Dendritic cell treated with granulocyte-macrophage colony-stimulating factor and Interleukin-4, amounts not matched to agents 40 ng/mL and 50 ng/mL, for 4 days (primary cell): ENCODE data around the gene ZIC2.

ENCODE experiments used
- H3K27ac Mint-ChIP-seq: one replicate; pipeline ENCODE4 v1.8.0; 2022; ENCODE audit warnings: mild to moderate bottlenecking, mixed read lengths
- H3K27me3 Mint-ChIP-seq: one replicate; pipeline ENCODE4 v1.8.0; 2022; ENCODE audit warnings: mild to moderate bottlenecking, mixed read lengths
- H3K36me3 Mint-ChIP-seq: one replicate; pipeline ENCODE4 v1.8.0; 2022; ENCODE audit warnings: low read depth, mixed read lengths
- H3K4me1 Mint-ChIP-seq: one replicate; pipeline ENCODE4 v1.8.0; 2022; ENCODE audit warnings: low read depth, mixed read lengths
- H3K4me3 Mint-ChIP-seq: one replicate; pipeline ENCODE4 v1.8.0; 2022; ENCODE audit warnings: mild to moderate bottlenecking, moderate library complexity, mixed read lengths
- H3K9me3 Mint-ChIP-seq: one replicate; pipeline ENCODE4 v1.8.0; 2022; ENCODE audit warnings: mixed read lengths
- intact Hi-C: fragments of 100-400 bp; cut with micrococcal nuclease; formaldehyde crosslinking; loops from one replicate; pipeline ENCODE4 v1.15.0; 2022

The ZIC2 gene

GRCh38 chr13:99966064-99966805 lies 15.3 kb upstream of the ZIC2 start:
- no peaks in the 10 kb centered on the region for H3K9me3 Mint-ChIP-seq
- peaks cover 21% of the 10 kb centered on the region for H3K4me1 Mint-ChIP-seq
- intact Hi-C loops: no loop called here
- H3K4me3 Mint-ChIP-seq: no peak overlapping the region
- H3K27me3 Mint-ChIP-seq: peaks cover 66% of the 10 kb centered on the region
- H3K27ac Mint-ChIP-seq: no peak overlapping the region
- no peaks in the 10 kb centered on the region for H3K36me3 Mint-ChIP-seq

GRCh38 chr13:99967498-99967868 lies 14.1 kb upstream of the ZIC2 start:
- Mint-ChIP-seq H3K4me1 (peaks cover 21% of the 10 kb centered on the region), H3K27ac (no peak overlapping the region), H3K9me3 (no peaks in the 10 kb centered on the region), H3K36me3 (no peaks in the 10 kb centered on the region), H3K27me3 (peaks cover 66% of the 10 kb centered on the region), H3K4me3 (no peak overlapping the region)
- intact Hi-C loops: no loop called here

- Mint-ChIP-seq H3K4me1 (peaks cover 21% of the 10 kb centered on the region), H3K9me3 (no peaks in the 10 kb centered on the region), H3K4me3 (no peak overlapping the region), H3K27me3 (peaks cover 68% of the 10 kb centered on the region), H3K27ac (no peak overlapping the region), H3K36me3 (no peaks in the 10 kb centered on the region)
- intact Hi-C loops: no loop called here
Observed at GRCh38 chr13:99967869-99968520, 13.6 kb upstream of the ZIC2 start.

- intact Hi-C loops: no loop called here
- Mint-ChIP-seq H3K27me3 (peaks cover 74% of the 10 kb centered on the region), H3K4me3 (peak overlapping the region; percentile 5), H3K4me1 (peaks cover 21% of the 10 kb centered on the region), H3K27ac (no peak overlapping the region), H3K36me3 (no peaks in the 10 kb centered on the region), H3K9me3 (no peaks in the 10 kb centered on the region)
Observed at GRCh38 chr13:99968521-99969452, 12.8 kb upstream of the ZIC2 start.

- intact Hi-C loops: no loop called here
- Mint-ChIP-seq H3K4me1 (peaks cover 21% of the 10 kb centered on the region), H3K36me3 (no peaks in the 10 kb centered on the region), H3K27ac (no peak overlapping the region), H3K27me3 (peaks cover 77% of the 10 kb centered on the region), H3K9me3 (no peaks in the 10 kb centered on the region), H3K4me3 (peak overlapping the region; percentile 62)
Observed at GRCh38 chr13:99969453-99969918, 12.1 kb upstream of the ZIC2 start.

- H3K4me3 Mint-ChIP-seq: peak overlapping the region; percentile 62
- intact Hi-C loops: no loop called here
- peaks cover 82% of the 10 kb centered on the region for H3K27me3 Mint-ChIP-seq
- H3K9me3 Mint-ChIP-seq: no peaks in the 10 kb centered on the region
- no peaks in the 10 kb centered on the region for H3K36me3 Mint-ChIP-seq
- no peak overlapping the region for H3K27ac Mint-ChIP-seq
- peaks cover 21% of the 10 kb centered on the region for H3K4me1 Mint-ChIP-seq
Observed at GRCh38 chr13:99969919-99970650, 11.5 kb upstream of the ZIC2 start.

- H3K4me1 Mint-ChIP-seq: peaks cover 21% of the 10 kb centered on the region
- H3K36me3 Mint-ChIP-seq: no peaks in the 10 kb centered on the region
- intact Hi-C loops: no loop called here
- H3K27me3 Mint-ChIP-seq: peaks cover 83% of the 10 kb centered on the region
- no peaks in the 10 kb centered on the region for H3K9me3 Mint-ChIP-seq
- no peak overlapping the region for H3K4me3 Mint-ChIP-seq
- no peak overlapping the region for H3K27ac Mint-ChIP-seq
Observed at GRCh38 chr13:99970651-99971575, 10.7 kb upstream of the ZIC2 start.

GRCh38 chr13:99971576-99972189 lies 9.9 kb upstream of the ZIC2 start, which contains the start of gene ZIC5:
Gene ZIC5 (minus strand): TSS chr13:99971767. CDS start chr13:99971603, 164 bp downstream.
- H3K36me3 Mint-ChIP-seq: no peaks in the 10 kb centered on the region
- H3K27ac Mint-ChIP-seq: no peak within 1 kb of the TSS
- peaks cover 21% of the 10 kb centered on the region for H3K4me1 Mint-ChIP-seq
- intact Hi-C loops: no loop called here
- H3K27me3 Mint-ChIP-seq: peaks cover 83% of the 10 kb centered on the region
- no peak within 1 kb of the TSS for H3K4me3 Mint-ChIP-seq
- no peaks in the 10 kb centered on the region for H3K9me3 Mint-ChIP-seq

- H3K9me3 Mint-ChIP-seq: no peaks in the 10 kb centered on the region
- peaks cover 86% of the 10 kb centered on the region for H3K27me3 Mint-ChIP-seq
- intact Hi-C loops: no loop called here
- H3K4me3 Mint-ChIP-seq: no peak overlapping the region
- no peaks in the 10 kb centered on the region for H3K36me3 Mint-ChIP-seq
- no peak overlapping the region for H3K27ac Mint-ChIP-seq
- H3K4me1 Mint-ChIP-seq: peaks cover 21% of the 10 kb centered on the region
Observed at GRCh38 chr13:99972190-99972731, 9.3 kb upstream of the ZIC2 start.

GRCh38 chr13:99973163-99973807 lies 8.3 kb upstream of the ZIC2 start:
- Mint-ChIP-seq H3K9me3 (no peaks in the 10 kb centered on the region), H3K36me3 (no peaks in the 10 kb centered on the region), H3K4me3 (no peak overlapping the region), H3K27ac (no peak overlapping the region), H3K4me1 (peaks cover 19% of the 10 kb centered on the region), H3K27me3 (peaks cover 88% of the 10 kb centered on the region)
- intact Hi-C loops: no loop called here

- Mint-ChIP-seq H3K9me3 (no peaks in the 10 kb centered on the region), H3K4me3 (no peak overlapping the region), H3K36me3 (no peaks in the 10 kb centered on the region), H3K4me1 (peaks cover 22% of the 10 kb centered on the region), H3K27me3 (peaks cover 91% of the 10 kb centered on the region), H3K27ac (no peak overlapping the region)
- intact Hi-C loops: no loop called here
Observed at GRCh38 chr13:99973808-99974185, 7.8 kb upstream of the ZIC2 start.
